ENCODE results near the gene ARID2. TPM values are rescaled to one million over a fixed set of nuclear protein-coding genes. Genes with fewer than 3 reads are reported as not detected.

Gene ARID2
- total and polyA plus RNA-seq, 7 experiments from 2014 or later, result 11.7 to 61.0 (median 48.3) TPM

GRCh38 chr12:45834809-45835208, 105.3 kb downstream of the ARID2 start:
- Mint-ChIP-seq H3K27ac (peak overlapping the region in 2 of 9 donors; percentile 0 to 63), H3K4me1 (peaks cover 0 to 15% (median 8%) of the 10 kb centered on the region in 7 donors), H3K27me3 (no peaks in the 10 kb centered on the region), H3K9me3 (peaks cover 0 to 23% (median 2%) of the 10 kb centered on the region in 11 donors), H3K4me3 (no peak overlapping the region), H3K36me3 (peaks cover 7 to 62% (median 42%) of the 10 kb centered on the region in 5 donors)
- no peaks in the 10 kb centered on the region for H3K4me1 ChIP-seq (ENCODE audit: control insufficient read depth in 2 of 2, insufficient read depth in 2 of 2, low read length in 2 of 2)
- peaks cover 0 to 26% (median 5%) of the 10 kb centered on the region in 3 experiments for H3K36me3 ChIP-seq (ENCODE audit: control insufficient read depth in 2 of 3, insufficient read depth in 3 of 3, low read length in 3 of 3)
- H3K9me3 ChIP-seq (ENCODE audit: control insufficient read depth in 2 of 3, low read length in 3 of 3), result no peaks in the 10 kb centered on the region
- no peak overlapping the region for H3K27ac ChIP-seq (ENCODE audit: low read depth, low read length)
- DNase-seq, result no peak
- H3K4me3 ChIP-seq (ENCODE audit: low read length), result no peak overlapping the region
- intact Hi-C loops (cut with micrococcal nuclease), result loop anchor here in 1 of 2 donors (5.0 kb wide), 3 partner anchors 32 to 1782 kb away; no protein-coding TSS in a partner anchor
- no peak for ATAC-seq
- ChIA-PET CTCF (no interaction called here), POLR2A (interaction anchor here (0.7 kb wide), 1 partner anchor 107 kb away, joined by 4 read pairs; no protein-coding TSS in a partner anchor)
- H3K27me3 ChIP-seq (ENCODE audit: control insufficient read depth in 2 of 2, insufficient read depth in 2 of 2, low read length in 2 of 2), result no peaks in the 10 kb centered on the region

GRCh38 chr12:45839917-45840316, 110.4 kb downstream of the ARID2 start:
- H3K4me1 Mint-ChIP-seq, result peaks cover 0 to 3% (median 0%) of the 10 kb centered on the region in 7 donors
- ChIA-PET POLR2A (no interaction called here), CTCF (interaction anchor here (0.5 to 0.6 kb wide), 2 partner anchors 79 to 94 kb away, joined by 3 read pairs; no protein-coding TSS in a partner anchor)
- intact Hi-C loops (cut with micrococcal nuclease), result loop anchor here in 1 of 2 donors (10.0 kb wide), 1 partner anchor 185 kb away; no protein-coding TSS in a partner anchor
- no peaks in the 10 kb centered on the region for H3K9me3 ChIP-seq (ENCODE audit: control insufficient read depth in 2 of 3, low read length in 3 of 3)
- DNase-seq (no peak), ATAC-seq (no peak)
- H3K27me3 Mint-ChIP-seq, result no peaks in the 10 kb centered on the region
- H3K27me3 ChIP-seq (ENCODE audit: control insufficient read depth in 2 of 2, insufficient read depth in 2 of 2, low read length in 2 of 2), result no peaks in the 10 kb centered on the region
- no peak overlapping the region for H3K27ac ChIP-seq (ENCODE audit: low read depth, low read length)
- no peaks in the 10 kb centered on the region for H3K4me1 ChIP-seq (ENCODE audit: control insufficient read depth in 2 of 2, insufficient read depth in 2 of 2, low read length in 2 of 2)
- H3K9me3 Mint-ChIP-seq, result peaks cover 0 to 1% (median 0%) of the 10 kb centered on the region in 11 donors
- peaks cover 8 to 52% (median 31%) of the 10 kb centered on the region in 5 donors for H3K36me3 Mint-ChIP-seq
- no peak overlapping the region for H3K4me3 Mint-ChIP-seq
- H3K27ac Mint-ChIP-seq, result peak overlapping the region in 1 of 9 donors; percentile 10
- H3K36me3 ChIP-seq (ENCODE audit: control insufficient read depth in 2 of 3, insufficient read depth in 3 of 3, low read length in 3 of 3), result peaks cover 3 to 23% (median 5%) of the 10 kb centered on the region in 3 experiments
- no peak overlapping the region for H3K4me3 ChIP-seq (ENCODE audit: low read length)

- Histone ChIP-seq H3K36me3 (ENCODE audit: control insufficient read depth in 2 of 3, insufficient read depth in 3 of 3, low read length in 3 of 3) (peaks cover 0 to 41% (median 12%) of the 10 kb centered on the region in 3 experiments), H3K27me3 (ENCODE audit: control insufficient read depth in 2 of 2, insufficient read depth in 2 of 2, low read length in 2 of 2) (no peaks in the 10 kb centered on the region), H3K27ac (ENCODE audit: low read depth, low read length) (no peak overlapping the region), H3K9me3 (ENCODE audit: control insufficient read depth in 2 of 3, low read length in 3 of 3) (no peaks in the 10 kb centered on the region), H3K4me3 (ENCODE audit: low read length) (no peak overlapping the region), H3K4me1 (ENCODE audit: control insufficient read depth in 2 of 2, insufficient read depth in 2 of 2, low read length in 2 of 2) (no peaks in the 10 kb centered on the region)
- peaks cover 0 to 5% (median 0%) of the 10 kb centered on the region in 7 donors for H3K4me1 Mint-ChIP-seq
- H3K4me3 Mint-ChIP-seq, result no peak overlapping the region
- CTCF ChIA-PET, result no interaction called here
- intact Hi-C loops (cut with micrococcal nuclease), result loop anchor here in 1 of 2 donors (10.0 kb wide), 1 partner anchor 194 kb away; no protein-coding TSS in a partner anchor
- ATAC-seq (no peak), DNase-seq (no peak)
- no peaks in the 10 kb centered on the region for H3K9me3 Mint-ChIP-seq
- H3K27ac Mint-ChIP-seq, result no peak overlapping the region
- H3K27me3 Mint-ChIP-seq, result no peaks in the 10 kb centered on the region
- peaks cover 30 to 52% (median 44%) of the 10 kb centered on the region in 5 donors for H3K36me3 Mint-ChIP-seq
- POLR2A ChIA-PET, result no interaction called here
Observed at GRCh38 chr12:45849289-45849688, 119.8 kb downstream of the ARID2 start.

- intact Hi-C loops (cut with micrococcal nuclease), result no loop called here
- Histone ChIP-seq H3K4me1 (ENCODE audit: control insufficient read depth in 2 of 2, insufficient read depth in 2 of 2, low read length in 2 of 2) (no peaks in the 10 kb centered on the region), H3K36me3 (ENCODE audit: control insufficient read depth in 2 of 3, insufficient read depth in 3 of 3, low read length in 3 of 3) (peaks cover 0 to 37% (median 12%) of the 10 kb centered on the region in 3 experiments), H3K9me3 (ENCODE audit: control insufficient read depth in 2 of 3, low read length in 3 of 3) (no peaks in the 10 kb centered on the region), H3K27me3 (ENCODE audit: control insufficient read depth in 2 of 2, insufficient read depth in 2 of 2, low read length in 2 of 2) (no peaks in the 10 kb centered on the region), H3K4me3 (ENCODE audit: low read length) (no peak overlapping the region), H3K27ac (ENCODE audit: low read depth, low read length) (no peak overlapping the region)
- Mint-ChIP-seq H3K36me3 (peaks cover 30 to 58% (median 50%) of the 10 kb centered on the region in 5 donors), H3K27me3 (no peaks in the 10 kb centered on the region), H3K4me3 (no peak overlapping the region), H3K9me3 (no peaks in the 10 kb centered on the region), H3K27ac (peak overlapping the region in 1 of 9 donors; percentile 2), H3K4me1 (peaks cover 0 to 5% (median 0%) of the 10 kb centered on the region in 7 donors)
- ChIA-PET POLR2A (no interaction called here), CTCF (interaction anchor here (0.6 kb wide), 1 partner anchor 1332 kb away, joined by 3 read pairs; no protein-coding TSS in a partner anchor)
- ATAC-seq (no peak), DNase-seq (no peak)
Observed at GRCh38 chr12:45850302-45850701, 120.8 kb downstream of the ARID2 start.

GRCh38 chr12:45852508-45852907, 123.0 kb downstream of the ARID2 start:
- Histone ChIP-seq H3K27ac (ENCODE audit: low read depth, low read length) (no peak overlapping the region), H3K9me3 (ENCODE audit: control insufficient read depth in 2 of 3, low read length in 3 of 3) (no peaks in the 10 kb centered on the region), H3K36me3 (ENCODE audit: control insufficient read depth in 2 of 3, insufficient read depth in 3 of 3, low read length in 3 of 3) (peaks cover 0 to 36% (median 12%) of the 10 kb centered on the region in 3 experiments), H3K4me3 (ENCODE audit: low read length) (no peak overlapping the region), H3K27me3 (ENCODE audit: control insufficient read depth in 2 of 2, insufficient read depth in 2 of 2, low read length in 2 of 2) (no peaks in the 10 kb centered on the region), H3K4me1 (ENCODE audit: control insufficient read depth in 2 of 2, insufficient read depth in 2 of 2, low read length in 2 of 2) (no peaks in the 10 kb centered on the region)
- ChIA-PET POLR2A (no interaction called here), CTCF (no interaction called here)
- intact Hi-C loops (cut with micrococcal nuclease), result no loop called here
- no peak for ATAC-seq
- Mint-ChIP-seq H3K9me3 (no peaks in the 10 kb centered on the region), H3K27ac (no peak overlapping the region), H3K4me1 (peaks cover 0 to 5% (median 0%) of the 10 kb centered on the region in 7 donors), H3K4me3 (no peak overlapping the region), H3K36me3 (peaks cover 30 to 56% (median 47%) of the 10 kb centered on the region in 5 donors), H3K27me3 (no peaks in the 10 kb centered on the region)
- DNase-seq, result no peak

- peaks cover 28 to 56% (median 50%) of the 10 kb centered on the region in 5 donors for H3K36me3 Mint-ChIP-seq
- H3K9me3 Mint-ChIP-seq, result no peaks in the 10 kb centered on the region
Observed at GRCh38 chr12:45853550-45853949, 124.0 kb downstream of the ARID2 start.

More at GRCh38 chr12:45853550-45853949, 124.0 kb downstream of the ARID2 start:
- H3K27ac Mint-ChIP-seq, result no peak overlapping the region
- Histone ChIP-seq H3K4me1 (ENCODE audit: control insufficient read depth in 2 of 2, insufficient read depth in 2 of 2, low read length in 2 of 2) (no peaks in the 10 kb centered on the region), H3K9me3 (ENCODE audit: control insufficient read depth in 2 of 3, low read length in 3 of 3) (no peaks in the 10 kb centered on the region), H3K4me3 (ENCODE audit: low read length) (no peak overlapping the region), H3K36me3 (ENCODE audit: control insufficient read depth in 2 of 3, insufficient read depth in 3 of 3, low read length in 3 of 3) (peaks cover 0 to 34% (median 12%) of the 10 kb centered on the region in 3 experiments), H3K27me3 (ENCODE audit: control insufficient read depth in 2 of 2, insufficient read depth in 2 of 2, low read length in 2 of 2) (no peaks in the 10 kb centered on the region), H3K27ac (ENCODE audit: low read depth, low read length) (no peak overlapping the region)
- ATAC-seq (no peak), DNase-seq (no peak)
- H3K4me1 Mint-ChIP-seq, result peaks cover 0 to 5% (median 0%) of the 10 kb centered on the region in 7 donors
- intact Hi-C loops (cut with micrococcal nuclease), result no loop called here
- ChIA-PET CTCF (no interaction called here), POLR2A (interaction anchor here (0.6 kb wide), 1 partner anchor 109 kb away, joined by 3 read pairs; no protein-coding TSS in a partner anchor)
- H3K27me3 Mint-ChIP-seq, result no peaks in the 10 kb centered on the region
- H3K4me3 Mint-ChIP-seq, result no peak overlapping the region

Measured in naive thymus-derived CD4-positive, alpha-beta T cell (primary cell).